Karpas-422 (cell line): ENCODE data around the gene MOB3B. TPM values are rescaled to one million over a fixed set of nuclear protein-coding genes. Genes with fewer than 3 reads are reported as not detected.

Experiments used
- DNase-seq: peaks from one replicate; pipeline ENCODE4 v3.0.0-alpha.2; 2015
- H2AFZ ChIP-seq: fragments of 200-600 bp; sonication (generic); 2 replicates; pipeline ENCODE4 v1.6.1; 2014; ENCODE audit warnings: antibody characterized with exemption, low read length, mixed read lengths
- H3K27ac ChIP-seq: fragments of 200-600 bp; sonication (generic); 2 replicates; pipeline ENCODE4 v1.5.1; 2014; ENCODE audit warnings: mild to moderate bottlenecking, low read length, moderate library complexity
- H3K27me3 ChIP-seq: fragments of 200-600 bp; sonication (generic); 2 replicates; pipeline ENCODE4 v1.6.1; 2014; ENCODE audit warnings: low read length, mixed read lengths
- H3K36me3 ChIP-seq: fragments of 200-600 bp; sonication (generic); 2 replicates; pipeline ENCODE4 v1.6.1; 2014; ENCODE audit warnings: low read length, mixed read lengths; ENCODE audit not compliant: insufficient read depth
- H3K4me1 ChIP-seq: fragments of 200-600 bp; sonication (generic); 2 replicates; pipeline ENCODE4 v1.6.1; 2014; ENCODE audit warnings: mild to moderate bottlenecking, low read length, mixed read lengths
- H3K4me2 ChIP-seq: fragments of 200-600 bp; sonication (generic); 2 replicates; pipeline ENCODE4 v1.6.1; 2014; ENCODE audit warnings: low read length, low read depth, mild to moderate bottlenecking; ENCODE audit not compliant: poor library complexity, severe bottlenecking
- H3K4me3 ChIP-seq: fragments of 200-600 bp; sonication (generic); 2 replicates; pipeline ENCODE4 v1.5.1; 2014; ENCODE audit warnings: mild to moderate bottlenecking, antibody characterized with exemption, low read length, mixed read lengths
- H3K79me2 ChIP-seq: fragments of 200-600 bp; sonication (generic); 2 replicates; pipeline ENCODE4 v1.6.1; 2014; ENCODE audit warnings: mild to moderate bottlenecking, low read length, mixed read lengths
- H3K9ac ChIP-seq: fragments of 200-600 bp; sonication (generic); 2 replicates; pipeline ENCODE4 v1.6.0; 2014; ENCODE audit warnings: low read length
- H3K9me2 ChIP-seq: fragments of 200-600 bp; sonication (generic), shearing (Covaris generic); replicated peaks from 2 replicates; pipeline ENCODE4 v1.6.0; 2014; ENCODE audit warnings: mild to moderate bottlenecking, low read length, moderate library complexity; ENCODE audit not compliant: insufficient read depth
- H3K9me3 ChIP-seq: fragments of 300-700, 200-600 bp; sonication (generic); 2 replicates; pipeline ENCODE4 v1.6.1; 2014; ENCODE audit warnings: low read length, mixed read lengths
- H4K20me1 ChIP-seq: fragments of 200-600 bp; sonication (generic); 2 replicates; pipeline ENCODE4 v1.6.1; 2014; ENCODE audit warnings: mild to moderate bottlenecking, antibody characterized with exemption, low read length, low read depth; ENCODE audit not compliant: insufficient read depth
- total RNA-seq: library from RNA; depleted of rRNA; stranded (reverse); fragments of >200 nt; shearing (Covaris generic); gene quantifications from 2 replicates; pipeline ENCODE4 v1.2.3, GENCODE V29; 2014; ENCODE audit warnings: low replicate concordance

Gene MOB3B
- total RNA-seq, 1 experiment from 2014 or later: 0.45 TPM

DNA sequence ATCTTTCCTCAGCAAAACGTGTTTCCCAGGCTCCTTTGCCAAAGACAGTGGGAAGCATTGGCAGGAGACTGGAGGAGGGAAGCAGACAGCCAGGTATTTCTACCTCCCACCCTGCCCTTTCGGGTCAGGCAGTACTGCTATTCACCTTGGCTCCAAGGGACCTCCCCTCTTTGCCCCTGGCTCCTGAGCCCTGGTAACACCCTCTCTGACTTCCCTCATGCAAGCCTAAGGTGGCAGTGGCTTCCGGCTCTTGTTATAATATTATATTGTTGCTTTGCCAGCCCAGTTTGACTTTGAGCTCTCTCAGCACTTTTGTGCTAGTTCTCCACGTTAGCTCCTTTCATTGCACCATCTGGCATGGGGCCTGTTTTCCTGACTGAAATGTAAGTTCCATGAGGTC lies 87.2 kb downstream of the MOB3B start:
- H3K9ac ChIP-seq: no peak overlapping the region
- H3K36me3 ChIP-seq: no peaks in the 10 kb centered on the region
- no peaks in the 10 kb centered on the region for H3K9me2 ChIP-seq
- H3K4me1 ChIP-seq: no peaks in the 10 kb centered on the region
- no peaks in the 10 kb centered on the region for H3K27me3 ChIP-seq
- H2AFZ ChIP-seq: no peak overlapping the region
- H3K4me2 ChIP-seq: no peak overlapping the region
- H3K9me3 ChIP-seq: no peaks in the 10 kb centered on the region
- H3K4me3 ChIP-seq: no peak overlapping the region
- H3K27ac ChIP-seq: no peak overlapping the region
- H4K20me1 ChIP-seq: no peaks in the 10 kb centered on the region
- no peak for DNase-seq
- H3K79me2 ChIP-seq: no peaks in the 10 kb centered on the region

DNA sequence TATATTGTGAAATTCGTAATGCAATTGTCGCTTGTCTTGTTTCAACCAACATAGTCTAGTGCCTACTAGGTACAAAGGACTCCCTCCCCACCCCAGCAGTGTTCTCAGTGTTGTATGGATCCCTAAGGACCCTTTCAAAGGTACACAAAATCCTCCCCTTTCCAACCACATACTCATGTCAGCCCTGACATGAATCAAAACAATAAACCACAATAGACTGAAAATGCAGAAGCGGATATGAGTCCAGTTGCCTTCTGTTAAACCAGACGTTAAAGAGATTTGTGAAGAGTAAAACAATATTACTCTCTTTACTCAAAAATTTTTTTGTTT lies 87.9 kb downstream of the MOB3B start:
- Histone ChIP-seq H3K4me1 (no peaks in the 10 kb centered on the region), H3K36me3 (no peaks in the 10 kb centered on the region), H2AFZ (no peak overlapping the region), H3K27ac (no peak overlapping the region), H3K9me2 (no peaks in the 10 kb centered on the region), H3K9ac (no peak overlapping the region), H4K20me1 (no peaks in the 10 kb centered on the region), H3K4me3 (no peak overlapping the region), H3K79me2 (no peaks in the 10 kb centered on the region), H3K27me3 (no peaks in the 10 kb centered on the region), H3K4me2 (no peak overlapping the region), H3K9me3 (no peaks in the 10 kb centered on the region)
- no peak for DNase-seq

DNA sequence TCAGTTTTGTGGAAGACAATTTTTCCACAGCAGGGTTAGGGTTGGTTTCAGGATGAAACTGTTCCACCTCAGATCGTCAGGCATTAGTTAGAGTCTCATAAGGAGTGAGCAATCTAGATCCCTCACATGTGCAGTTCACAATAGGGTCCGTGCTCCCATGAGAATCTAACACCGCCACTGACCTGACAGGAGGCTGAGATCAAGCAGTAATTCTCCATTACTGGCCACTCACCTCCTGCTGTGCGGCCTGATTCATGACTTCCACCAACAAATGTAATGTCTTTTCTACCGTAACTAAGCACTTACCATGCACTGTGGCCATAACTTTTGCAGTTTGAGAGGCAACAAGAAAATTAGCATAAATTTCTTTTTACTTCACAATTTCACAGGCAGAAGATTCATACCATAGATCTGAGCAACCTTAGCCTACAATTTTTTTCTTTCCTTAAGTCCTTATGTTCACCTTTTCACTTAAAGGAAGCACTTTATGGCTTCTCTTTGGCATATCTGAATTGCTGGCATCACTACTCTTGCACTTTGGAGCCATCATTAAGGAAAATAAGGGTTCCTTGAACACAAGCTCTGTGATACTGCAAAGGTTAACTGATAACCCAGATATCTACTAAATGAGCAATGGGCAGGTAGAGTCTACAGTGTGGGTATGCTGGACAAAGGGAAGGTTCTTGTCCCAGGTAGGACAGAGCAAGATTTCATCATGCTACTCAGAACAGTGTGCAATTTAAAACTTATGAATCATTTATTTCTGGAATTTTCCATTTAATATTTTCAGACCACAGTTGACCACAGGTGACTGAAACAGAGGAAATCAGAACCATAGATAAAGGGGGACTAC lies 88.5 kb downstream of the MOB3B start:
- H2AFZ ChIP-seq: no peak overlapping the region
- no peaks in the 10 kb centered on the region for H4K20me1 ChIP-seq
- no peaks in the 10 kb centered on the region for H3K36me3 ChIP-seq
- no peaks in the 10 kb centered on the region for H3K79me2 ChIP-seq
- no peak overlapping the region for H3K4me2 ChIP-seq
- H3K4me1 ChIP-seq: no peaks in the 10 kb centered on the region
- no peak for DNase-seq
- H3K9ac ChIP-seq: no peak overlapping the region
- no peak overlapping the region for H3K27ac ChIP-seq
- no peaks in the 10 kb centered on the region for H3K9me2 ChIP-seq
- H3K27me3 ChIP-seq: no peaks in the 10 kb centered on the region
- no peak overlapping the region for H3K4me3 ChIP-seq
- no peaks in the 10 kb centered on the region for H3K9me3 ChIP-seq

DNA sequence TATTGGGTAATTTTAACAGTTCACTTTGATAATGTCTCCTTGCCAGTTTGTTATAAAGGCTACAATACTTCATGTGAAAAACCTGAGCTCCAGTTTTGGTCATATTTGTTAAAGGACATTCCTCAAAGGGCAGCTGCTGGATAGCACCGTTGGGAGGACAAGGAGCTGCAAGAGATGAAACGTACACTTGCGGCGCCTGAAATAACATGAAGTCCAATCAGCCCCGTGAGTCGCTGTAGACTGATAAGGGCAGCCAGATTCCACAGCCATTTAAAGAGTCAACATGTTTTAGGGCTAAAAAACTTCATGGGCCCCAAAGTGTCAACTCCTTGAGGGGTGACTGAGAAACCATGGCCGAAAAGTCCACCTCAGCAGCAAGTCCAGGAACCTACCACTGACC lies 91.1 kb downstream of the MOB3B start:
- no peaks in the 10 kb centered on the region for H3K9me2 ChIP-seq
- no peaks in the 10 kb centered on the region for H3K9me3 ChIP-seq
- H3K4me3 ChIP-seq: no peak overlapping the region
- H3K27me3 ChIP-seq: no peaks in the 10 kb centered on the region
- no peak overlapping the region for H3K27ac ChIP-seq
- no peaks in the 10 kb centered on the region for H4K20me1 ChIP-seq
- DNase-seq: no peak
- H3K79me2 ChIP-seq: no peaks in the 10 kb centered on the region
- H3K36me3 ChIP-seq: no peaks in the 10 kb centered on the region
- no peak overlapping the region for H3K4me2 ChIP-seq
- H3K4me1 ChIP-seq: no peaks in the 10 kb centered on the region
- H3K9ac ChIP-seq: no peak overlapping the region
- no peak overlapping the region for H2AFZ ChIP-seq

DNA sequence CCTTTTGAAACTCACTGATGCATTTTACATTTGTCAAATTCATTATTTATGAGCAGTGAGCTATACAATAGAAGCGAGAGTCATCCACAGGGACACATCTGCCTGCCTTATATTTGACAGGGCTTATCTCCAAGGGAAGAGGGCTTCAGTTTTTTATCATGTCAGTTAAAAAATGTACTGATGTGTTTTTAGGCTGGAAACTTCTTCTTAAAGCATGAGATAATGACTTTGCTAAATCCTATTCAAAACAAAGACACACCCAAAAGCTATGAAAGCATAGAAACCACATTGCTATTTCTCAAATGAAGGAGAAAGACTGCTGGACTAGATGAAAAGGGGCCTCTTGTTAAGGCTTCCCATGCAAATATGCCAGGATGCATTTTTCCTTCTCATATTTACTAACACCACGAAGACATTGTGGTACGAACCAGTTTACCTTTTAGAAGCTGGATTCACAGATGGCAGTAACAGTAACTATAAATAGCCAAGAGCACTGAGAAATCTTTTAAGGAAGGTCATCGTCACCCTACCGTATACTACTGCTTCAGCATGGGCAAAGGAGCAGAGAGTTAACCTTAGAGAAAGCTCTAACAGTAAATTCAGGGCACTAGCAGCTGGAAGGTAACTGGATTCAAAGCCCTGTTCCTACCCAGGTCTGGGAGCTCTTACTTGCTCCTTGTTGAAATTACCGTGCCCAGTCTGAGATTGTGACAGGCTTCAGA lies 91.8 kb downstream of the MOB3B start:
- Histone ChIP-seq H3K27me3 (no peaks in the 10 kb centered on the region), H3K4me3 (no peak overlapping the region), H3K36me3 (no peaks in the 10 kb centered on the region), H3K4me2 (no peak overlapping the region), H4K20me1 (no peaks in the 10 kb centered on the region), H2AFZ (no peak overlapping the region), H3K79me2 (no peaks in the 10 kb centered on the region), H3K27ac (no peak overlapping the region), H3K9ac (no peak overlapping the region), H3K4me1 (no peaks in the 10 kb centered on the region), H3K9me3 (no peaks in the 10 kb centered on the region), H3K9me2 (no peaks in the 10 kb centered on the region)
- no peak for DNase-seq

DNA sequence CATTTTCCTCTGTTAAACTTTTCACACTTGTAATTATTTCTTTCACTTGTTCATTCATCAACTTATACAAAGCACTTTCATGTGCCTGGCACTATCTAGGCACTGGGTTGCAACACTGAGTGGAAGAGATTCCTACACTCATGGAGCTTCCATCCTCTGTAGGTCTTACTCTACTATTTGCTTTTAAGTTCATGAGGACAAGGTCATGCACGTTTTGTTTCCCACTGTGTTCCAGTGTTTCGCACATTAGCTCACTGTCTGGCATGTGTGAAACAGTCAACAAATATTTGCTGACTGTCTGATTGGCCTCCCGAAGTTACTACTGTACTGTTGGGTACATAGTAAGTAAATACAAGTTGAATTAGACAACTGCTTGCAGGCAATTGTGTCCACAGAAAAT lies 93.4 kb downstream of the MOB3B start:
- no peaks in the 10 kb centered on the region for H3K9me3 ChIP-seq
- no peak for DNase-seq
- no peaks in the 10 kb centered on the region for H3K36me3 ChIP-seq
- H4K20me1 ChIP-seq: no peaks in the 10 kb centered on the region
- no peaks in the 10 kb centered on the region for H3K79me2 ChIP-seq
- no peak overlapping the region for H3K4me3 ChIP-seq
- no peak overlapping the region for H3K9ac ChIP-seq
- no peaks in the 10 kb centered on the region for H3K9me2 ChIP-seq
- no peaks in the 10 kb centered on the region for H3K4me1 ChIP-seq
- no peak overlapping the region for H2AFZ ChIP-seq
- H3K27ac ChIP-seq: no peak overlapping the region
- no peak overlapping the region for H3K4me2 ChIP-seq
- no peaks in the 10 kb centered on the region for H3K27me3 ChIP-seq

DNA sequence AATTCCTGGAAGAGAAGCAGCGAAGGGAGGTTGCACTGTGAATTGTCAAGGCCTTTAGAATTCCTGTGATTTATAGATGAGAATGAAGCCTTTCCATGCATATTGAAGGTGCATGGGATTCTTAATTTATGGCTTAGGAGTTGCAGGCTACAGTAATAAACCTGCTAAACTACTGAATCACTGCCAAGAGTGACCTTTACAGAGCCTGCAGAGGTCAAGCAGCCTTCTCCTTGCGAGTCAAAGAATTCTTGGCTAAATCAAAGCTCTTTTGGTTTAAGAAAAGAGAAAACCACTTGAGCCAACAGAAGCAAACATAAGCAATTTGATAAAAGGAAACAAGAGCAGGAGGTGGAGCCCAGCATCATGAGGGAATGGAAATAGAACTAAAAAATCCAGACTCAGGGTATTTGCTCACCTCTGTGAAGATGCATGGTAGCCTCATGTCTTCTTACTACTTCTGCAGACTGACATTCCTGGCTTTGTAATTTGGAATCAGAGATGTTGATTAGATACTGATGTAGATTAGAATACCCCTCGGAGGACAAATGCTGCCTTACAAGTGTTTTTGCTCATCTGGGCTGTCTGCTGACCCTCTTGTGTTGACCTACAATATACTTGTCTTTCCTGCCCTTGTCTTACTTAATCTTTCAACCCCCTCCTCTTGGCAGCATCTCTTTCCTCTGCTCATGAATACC lies 95.8 kb downstream of the MOB3B start:
- DNase-seq: no peak
- no peaks in the 10 kb centered on the region for H3K4me1 ChIP-seq
- H3K9me3 ChIP-seq: no peaks in the 10 kb centered on the region
- H3K27me3 ChIP-seq: no peaks in the 10 kb centered on the region
- H3K27ac ChIP-seq: no peak overlapping the region
- no peaks in the 10 kb centered on the region for H3K9me2 ChIP-seq
- H3K4me2 ChIP-seq: no peak overlapping the region
- no peak overlapping the region for H3K4me3 ChIP-seq
- no peak overlapping the region for H3K9ac ChIP-seq
- H2AFZ ChIP-seq: no peak overlapping the region
- H4K20me1 ChIP-seq: no peaks in the 10 kb centered on the region
- no peaks in the 10 kb centered on the region for H3K79me2 ChIP-seq
- H3K36me3 ChIP-seq: no peaks in the 10 kb centered on the region

DNA sequence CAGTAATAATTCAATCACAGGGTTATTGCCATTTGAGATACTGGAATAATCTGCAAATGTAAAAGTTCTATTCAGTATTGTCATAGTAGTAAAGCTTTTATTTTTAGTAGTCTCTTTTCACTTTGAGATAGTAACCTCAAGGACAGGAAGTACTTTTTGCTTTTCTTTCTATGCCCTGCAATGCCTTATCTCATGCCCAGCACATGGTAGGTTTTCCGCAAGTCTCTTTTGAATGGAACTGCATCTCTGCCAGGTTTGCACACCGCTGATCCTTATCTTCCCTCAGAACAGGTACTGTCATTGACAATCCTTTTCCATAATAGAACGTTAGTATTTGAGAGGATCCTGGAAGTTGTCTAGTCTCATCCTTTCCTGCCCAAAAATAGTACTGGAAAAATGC lies 97.3 kb downstream of the MOB3B start:
- Histone ChIP-seq H3K27ac (no peak overlapping the region), H3K4me1 (no peaks in the 10 kb centered on the region), H3K36me3 (no peaks in the 10 kb centered on the region), H3K79me2 (no peaks in the 10 kb centered on the region), H3K4me3 (no peak overlapping the region), H3K9me2 (no peaks in the 10 kb centered on the region), H3K27me3 (no peaks in the 10 kb centered on the region), H3K9ac (no peak overlapping the region), H2AFZ (no peak overlapping the region), H4K20me1 (no peaks in the 10 kb centered on the region), H3K4me2 (no peak overlapping the region), H3K9me3 (no peaks in the 10 kb centered on the region)
- DNase-seq: no peak
